SK-N-SH (cell line): Measurements from ENCODE around the gene TSPAN15. TPM values are rescaled to one million over a fixed set of nuclear protein-coding genes. Genes with fewer than 3 reads are reported as not detected.
"Not testable (repeated sequence)": the region's sequence is repeated elsewhere in the genome, so short reads cannot be mapped to it uniquely, and the experiment has no call there.

Experiments used
- CTCF ChIA-PET: fragments of 300-600, 350-600 bp; formaldehyde crosslinking; extraction: SDS; loops from one replicate; lab custom pipeline; 2021; lab: Yijun Ruan, JAX
- POLR2A ChIA-PET: fragments of 350-600 bp; sonication (Branson Sonifier 250); formaldehyde crosslinking; extraction: SDS; loops from one replicate; lab custom pipeline; 2020; ENCODE audit warnings: antibody characterized with exemption, inconsistent platforms; lab: Yijun Ruan, JAX
- DNase-seq: peaks from one replicate; pipeline ENCODE4 v3.0.0; 2012
- H2AFZ ChIP-seq: fragments of 200-600 bp; sonication (generic); 2 replicates; pipeline ENCODE4 v1.8.1; 2016; ENCODE audit warnings: antibody characterized with exemption, mild to moderate bottlenecking, low read depth
- H3F3A ChIP-seq: fragments of 200-600 bp; sonication (generic); replicated peaks from 2 replicates; pipeline ENCODE3; 2016; ENCODE audit warnings: antibody characterized with exemption, mild to moderate bottlenecking; ENCODE audit not compliant: insufficient read depth
- H3K27ac ChIP-seq, 2 experiments: fragments of 200-500 bp in 1 of 2; fragments of 200-600 bp in 1 of 2; sonication (Bioruptor generic) in 1 of 2; sonication (generic), shearing (Covaris generic) in 1 of 2; 2 replicates each; pipeline versions ENCODE4 v1.5.1 to v1.6.1; 2014 to 2016; ENCODE audit warnings: low read depth in 2 of 2, inconsistent platforms in 1 of 2, low read length in 1 of 2, mild to moderate bottlenecking in 1 of 2, mixed read lengths in 1 of 2
- H3K27me3 ChIP-seq: fragments of 200-600 bp; sonication (generic), shearing (Covaris generic); 2 replicates; pipeline ENCODE4 v1.6.1; 2016; ENCODE audit warnings: mixed run types; ENCODE audit not compliant: insufficient read depth
- H3K36me3 ChIP-seq, 2 experiments: fragments of 200-500 bp in 1 of 2; fragments of 200-600 bp in 1 of 2; sonication (Bioruptor generic) in 1 of 2; sonication (generic) in 1 of 2; replicated peaks in 1 of 2; 2 replicates each; pipeline versions ENCODE3 to v1.5.1; 2014 to 2016; ENCODE audit warnings: low read length in 1 of 2, mild to moderate bottlenecking in 1 of 2; ENCODE audit not compliant: insufficient read depth in 2 of 2, control insufficient read depth in 1 of 2
- H3K4me1 ChIP-seq, 2 experiments: fragments of 200-500 bp in 1 of 2; fragments of 200-600 bp in 1 of 2; sonication (Bioruptor generic) in 1 of 2; sonication (generic), shearing (Covaris generic) in 1 of 2; 2 replicates each; pipeline versions ENCODE4 v1.5.1 to v1.6.1; 2014 to 2016; ENCODE audit warnings: low read depth in 1 of 2, low read length in 1 of 2, mixed run types in 1 of 2; ENCODE audit not compliant: insufficient read depth in 2 of 2, control insufficient read depth in 1 of 2
- H3K4me2 ChIP-seq: fragments of 200-600 bp; sonication (generic), shearing (Covaris generic); 2 replicates; pipeline ENCODE4 v1.6.1; 2017; ENCODE audit warnings: mixed run types
- H3K4me3 ChIP-seq, 2 experiments: fragments of 200-500 bp in 1 of 2; fragments of 200-600 bp in 1 of 2; sonication (Bioruptor generic) in 1 of 2; sonication (generic), shearing (Covaris generic) in 1 of 2; 2 replicates each; pipeline versions ENCODE4 v1.5.1 to v1.8.1; 2014 to 2016; ENCODE audit warnings: low read depth in 2 of 2, inconsistent platforms in 1 of 2, low read length in 1 of 2, mild to moderate bottlenecking in 1 of 2, mixed read lengths in 1 of 2, moderate library complexity in 1 of 2
- H3K79me2 ChIP-seq: fragments of 200-600 bp; sonication (generic); 2 replicates; pipeline ENCODE4 v1.8.1; 2017; ENCODE audit warnings: mild to moderate bottlenecking; ENCODE audit not compliant: insufficient read depth
- H3K9ac ChIP-seq: fragments of 200-600 bp; sonication (generic); 2 replicates; pipeline ENCODE4 v1.6.1; 2017; ENCODE audit warnings: mixed run types
- H3K9me2 ChIP-seq: fragments of 200-600 bp; sonication (generic); 2 replicates; pipeline ENCODE4 v1.6.1; 2017; ENCODE audit warnings: mixed run types
- H3K9me3 ChIP-seq: fragments of 200-600 bp; sonication (generic); 2 replicates; pipeline ENCODE4 v1.6.1; 2017; ENCODE audit warnings: mixed run types, mild to moderate bottlenecking, moderate library complexity
- H4K20me1 ChIP-seq: fragments of 200-600 bp; sonication (generic); 2 replicates; pipeline ENCODE4 v1.6.1; 2017; ENCODE audit warnings: mild to moderate bottlenecking, mixed run types; ENCODE audit not compliant: insufficient read depth
- EP300 ChIP-seq, 2 experiments: IDR thresholded peaks; 2 replicates each; pipeline versions ENCODE4 v1.4.0 to v1.6.1; 2012; ENCODE audit warnings: borderline replicate concordance in 1 of 2, low read depth in 1 of 2, low read length in 1 of 2
- FOXJ3 ChIP-seq: sonication (generic); formaldehyde crosslinking; IDR thresholded peaks from 2 replicates; pipeline ENCODE4 v1.5.1; 2020; ENCODE audit warnings: mild to moderate bottlenecking, missing genetic modification reagents
- FOXM1 ChIP-seq: IDR thresholded peaks from 2 replicates; pipeline ENCODE4 v1.4.0; 2012; ENCODE audit warnings: low read depth, mild to moderate bottlenecking
- GABPA ChIP-seq: IDR thresholded peaks from 2 replicates; pipeline ENCODE4 v1.4.0; 2012; ENCODE audit warnings: low read depth, mild to moderate bottlenecking
- GATA2 ChIP-seq: sonication (generic); formaldehyde crosslinking; IDR thresholded peaks from 2 replicates; pipeline ENCODE4 v1.5.0; 2020; ENCODE audit warnings: mild to moderate bottlenecking, missing genetic modification reagents
- JUND ChIP-seq: IDR thresholded peaks from 2 replicates; pipeline ENCODE4 v1.4.0; 2012
- REST ChIP-seq: IDR thresholded peaks from 2 replicates; pipeline ENCODE4 v1.6.1; 2012; ENCODE audit warnings: mild to moderate bottlenecking, low read depth, low read length, moderate library complexity
- SIN3A ChIP-seq: IDR thresholded peaks from 2 replicates; pipeline ENCODE4 v1.6.1; 2012; ENCODE audit warnings: low read depth, mild to moderate bottlenecking, low read length, moderate library complexity, borderline replicate concordance
- TEAD4 ChIP-seq: IDR thresholded peaks from 2 replicates; pipeline ENCODE4 v1.4.0; 2012; ENCODE audit warnings: mild to moderate bottlenecking, borderline replicate concordance; ENCODE audit not compliant: insufficient read depth
- WGBS: methylation state at CpG from one replicate; pipeline ENCODE4 v1.1.6; 2017; ENCODE audit warnings: low lambda C conversion rate; 5-methylcytosine and 5-hydroxymethylcytosine counted together
- polyA plus RNA-seq, 3 experiments: library from polyadenylated mRNA; depleted of rRNA; stranded (reverse); fragments of >200 nt; gene quantifications; 2 replicates each; pipeline ENCODE4 v1.2.3, GENCODE V29; 2012
- TF ChIP-seq, protein P1 (sequence below): fragments of 150-350 bp; IDR thresholded peaks from 2 replicates; pipeline ENCODE4 v1.6.1; 2016; ENCODE audit warnings: mild to moderate bottlenecking, low read depth, low read length

Gene TSPAN15
- polyA plus RNA-seq, 1 of the 3 experiments (the other 2 are of a cell fraction), result 8.5 TPM

DNA sequence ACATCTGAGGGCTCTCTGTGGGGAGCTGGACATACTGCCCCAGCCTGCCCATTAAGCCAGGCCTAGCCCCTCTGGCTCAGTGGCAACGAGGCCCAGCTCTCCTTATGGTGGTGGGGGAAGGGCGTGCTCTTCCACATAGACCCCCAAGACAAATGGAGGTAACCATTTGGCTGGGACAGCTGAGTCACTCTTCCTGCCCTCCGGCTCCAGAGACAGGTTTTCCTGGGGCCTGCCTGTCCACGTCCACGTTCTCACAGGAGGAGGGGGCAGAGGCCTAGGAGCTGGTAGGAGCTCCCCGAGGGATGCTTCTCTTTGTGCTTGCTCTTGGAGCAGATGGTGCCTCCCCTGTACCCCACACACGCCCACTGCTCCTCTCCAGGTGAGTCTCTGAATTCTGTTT lies 33.5 kb downstream of the TSPAN15 start (continued):
- TF ChIP-seq REST, result no peak
- no peak for TF ChIP-seq JUND
- no peak for TF ChIP-seq EP300 (IDR thresholded peaks at IDR 0.05; ENCODE audit: borderline replicate concordance in 1 of 2, low read depth in 1 of 2, low read length in 1 of 2)
- TF ChIP-seq GABPA, result no peak
- no peak for TF ChIP-seq TEAD4
- no peak for TF ChIP-seq FOXJ3 (CRISPR knock-in tag)
- TF ChIP-seq FOXM1, result no peak
- no peak for TF ChIP-seq SIN3A

DNA sequence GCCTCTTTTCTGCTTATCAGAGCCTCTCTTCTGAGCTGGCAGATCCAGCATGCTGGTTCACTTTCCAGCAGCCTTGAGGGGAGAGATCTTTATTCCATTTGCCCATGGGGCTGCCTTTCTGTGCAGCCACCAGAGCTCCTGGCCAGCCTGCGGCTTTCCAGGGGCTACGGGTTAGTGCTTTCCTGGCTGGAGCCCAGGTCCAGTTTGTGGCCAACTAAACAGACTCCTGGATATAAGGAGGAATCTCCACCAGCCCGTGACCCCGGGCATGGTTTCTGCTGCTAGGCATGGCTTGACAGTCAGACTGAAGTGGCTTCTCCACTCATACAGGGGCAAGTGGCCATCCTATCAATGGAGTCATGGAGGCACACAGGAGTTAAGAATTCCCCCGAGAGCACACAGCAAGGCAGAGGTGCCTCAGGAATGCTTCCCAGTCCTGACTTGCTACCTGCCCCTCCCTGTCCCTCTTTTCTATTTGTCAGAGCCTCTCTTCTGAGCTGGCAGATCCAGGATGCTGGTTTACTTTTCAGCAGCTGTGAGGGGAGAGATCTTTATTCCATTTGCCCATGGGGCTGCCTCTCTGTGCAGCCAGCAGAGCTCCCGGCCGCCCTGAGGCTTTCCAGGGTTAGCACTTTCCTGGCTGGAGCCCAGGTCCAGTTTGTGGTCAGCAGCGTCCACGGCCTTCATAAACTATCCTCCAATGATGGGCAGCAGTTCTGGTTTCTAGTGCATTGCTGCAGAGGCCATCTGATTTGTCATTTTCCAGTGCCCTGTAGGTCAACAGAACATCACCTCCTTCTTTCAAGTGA lies 35.9 kb downstream of the TSPAN15 start:
- Histone ChIP-seq H3K36me3 (no peaks in the 10 kb centered on the region), H3K9me2 (no peaks in the 10 kb centered on the region), H3K9me3 (no peaks in the 10 kb centered on the region), H3K4me2 (no peak overlapping the region), H3K79me2 (no peaks in the 10 kb centered on the region), H4K20me1 (no peaks in the 10 kb centered on the region), H3K4me3 (no peak overlapping the region), H3K27me3 (no peaks in the 10 kb centered on the region), H3F3A (no peaks in the 10 kb centered on the region), H2AFZ (no peak overlapping the region), H3K9ac (no peak overlapping the region), H3K27ac (peak overlapping the region in 1 of 2 experiments; percentile 53; a peak in 2 of 4 replicates), H3K4me1 (peaks cover 0 to 24% of the 10 kb centered on the region in 2 experiments; a peak in 1 of 4 replicates)
- POLR2A ChIA-PET, result no interaction called here
- 63% methylated on average over 5 of the region's 9 CpGs for whole genome bisulfite sequencing
- TF ChIP-seq, protein P1, sequence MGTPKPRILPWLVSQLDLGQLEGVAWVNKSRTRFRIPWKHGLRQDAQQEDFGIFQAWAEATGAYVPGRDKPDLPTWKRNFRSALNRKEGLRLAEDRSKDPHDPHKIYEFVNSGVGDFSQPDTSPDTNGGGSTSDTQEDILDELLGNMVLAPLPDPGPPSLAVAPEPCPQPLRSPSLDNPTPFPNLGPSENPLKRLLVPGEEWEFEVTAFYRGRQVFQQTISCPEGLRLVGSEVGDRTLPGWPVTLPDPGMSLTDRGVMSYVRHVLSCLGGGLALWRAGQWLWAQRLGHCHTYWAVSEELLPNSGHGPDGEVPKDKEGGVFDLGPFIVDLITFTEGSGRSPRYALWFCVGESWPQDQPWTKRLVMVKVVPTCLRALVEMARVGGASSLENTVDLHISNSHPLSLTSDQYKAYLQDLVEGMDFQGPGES, result no peak
- TF ChIP-seq EP300 (IDR thresholded peaks at IDR 0.05; ENCODE audit: borderline replicate concordance in 1 of 2, low read depth in 1 of 2, low read length in 1 of 2), result peak in 1 of 2 experiments; percentile 15; a peak in 1 of 4 replicates
- TF ChIP-seq GATA2 (CRISPR knock-in tag), result peak; percentile 44; the same call in 1 of the 2 replicates
- CTCF ChIA-PET, result interaction anchor here (0.7 to 2.0 kb wide), 3 partner anchors 32 to 49 kb away, joined by 3 to 6 read pairs (median 3); partner anchors contain the start of gene TSPAN15
- peak; percentile 68 for DNase-seq

DNA sequence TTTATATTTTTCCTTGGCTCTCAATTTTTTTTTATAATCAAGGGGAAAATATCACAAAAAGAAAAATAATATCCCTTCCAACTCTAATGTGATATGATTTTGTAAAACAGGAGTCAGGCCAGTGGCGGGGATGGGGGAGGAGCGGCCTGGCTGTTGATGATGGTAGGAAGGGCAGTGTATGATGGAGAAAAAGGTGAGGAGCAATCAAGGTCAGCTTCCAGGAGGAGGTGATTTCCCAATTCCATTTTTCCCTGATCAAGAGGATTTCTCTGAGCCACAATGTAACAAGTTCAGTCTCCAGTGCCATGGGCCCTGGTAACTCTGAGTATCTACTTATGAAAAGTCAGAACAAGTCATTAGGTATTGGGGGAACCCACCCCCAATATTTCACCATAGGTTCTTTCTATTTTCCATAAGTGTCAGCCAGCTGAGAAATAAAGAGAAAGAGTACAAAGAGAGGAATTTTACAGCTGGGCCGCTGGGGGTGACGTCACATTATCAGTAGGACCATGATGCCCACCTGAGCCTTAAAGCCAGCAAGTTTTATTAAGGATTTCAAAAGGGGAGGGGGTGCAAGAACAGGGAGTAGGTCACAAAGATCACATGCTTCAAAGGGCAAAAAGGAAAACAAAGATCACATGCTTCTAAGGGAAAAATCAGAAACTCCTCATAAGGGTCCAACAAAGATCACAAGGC lies 37.0 kb downstream of the TSPAN15 start:
- DNase-seq, H3K79me2 ChIP-seq, H3K4me2 ChIP-seq, H3K9me3 ChIP-seq, H2AFZ ChIP-seq, H3K9ac ChIP-seq, POLR2A ChIA-PET, H3K27ac ChIP-seq, H3F3A ChIP-seq, H3K36me3 ChIP-seq, H3K9me2 ChIP-seq, H3K4me3 ChIP-seq, H4K20me1 ChIP-seq, H3K27me3 ChIP-seq: not testable (repeated sequence)
- WGBS, result 70% methylated on average over 4 of the region's 4 CpGs
- CTCF ChIA-PET, result interaction anchor here (2.0 kb wide), 1 partner anchor 38 kb away, joined by 6 read pairs; the partner anchor contains the start of gene TSPAN15
- peaks cover 0 to 35% of the 10 kb centered on the region in 2 experiments; a peak in 1 of 4 replicates for H3K4me1 ChIP-seq

DNA sequence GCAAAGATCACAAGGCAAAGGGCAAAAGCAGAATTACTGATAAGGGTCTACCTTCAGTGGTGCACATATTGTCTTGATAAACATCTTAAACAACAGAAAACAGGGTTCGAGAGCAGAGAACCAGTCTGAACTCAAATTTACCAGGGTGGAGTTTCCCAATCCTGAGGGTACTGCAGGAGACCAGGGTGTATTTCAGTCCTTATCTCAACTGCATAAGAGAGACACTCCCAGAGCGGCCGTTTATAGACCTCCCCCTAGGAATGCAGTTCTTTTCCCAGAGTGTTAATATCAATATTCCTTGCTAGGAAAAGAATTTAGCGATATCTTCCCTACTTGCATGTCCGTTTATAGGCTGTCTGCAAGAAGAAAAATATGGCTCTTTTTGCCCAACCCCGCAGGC lies 37.6 kb downstream of the TSPAN15 start:
- H3K27ac ChIP-seq, H3K9me2 ChIP-seq, DNase-seq, H3K4me3 ChIP-seq, H3K36me3 ChIP-seq, POLR2A ChIA-PET, H3K9me3 ChIP-seq, H3K4me2 ChIP-seq, H3K27me3 ChIP-seq, H3F3A ChIP-seq, H4K20me1 ChIP-seq, H2AFZ ChIP-seq, H3K79me2 ChIP-seq, H3K9ac ChIP-seq: not testable (repeated sequence)
- 56% methylated on average over 6 of the region's 6 CpGs for WGBS
- CTCF ChIA-PET, result interaction anchor here (2.0 kb wide), 1 partner anchor 38 kb away, joined by 6 read pairs; the partner anchor contains the start of gene TSPAN15
- peaks cover 0 to 35% of the 10 kb centered on the region in 2 experiments; a peak in 1 of 4 replicates for H3K4me1 ChIP-seq
